Measurements from ENCODE around the gene MFAP2. TPM values are rescaled to one million over a fixed set of nuclear protein-coding genes. Genes with fewer than 3 reads are reported as not detected.
A peak's percentile ranks its signal among the peaks of the same experiment; 100 is the strongest.
"Not testable (repeated sequence)": the region's sequence is repeated elsewhere in the genome, so short reads cannot be mapped to it uniquely, and the experiment has no call there.

The MFAP2 gene
- total and polyA plus RNA-seq, 7 donors, result 0.40 to 4.0 (median 0.67) TPM

- no peak overlapping the region for H3K4me3 ChIP-seq
- intact Hi-C loops (cut with DNase I), result loop anchor here in 1 of 2 donors (5.0 kb wide), 1 partner anchor 70 kb away; no protein-coding TSS in a partner anchor
Measured at GRCh38 chr1:16967095-16967575, 13.3 kb downstream of the MFAP2 start.

GRCh38 chr1:16966282-16966681, 14.1 kb downstream of the MFAP2 start:
- DNase-seq (no peak), ATAC-seq (no peak)
- intact Hi-C loops (cut with DNase I), result loop anchor here in 1 of 2 donors (5.0 kb wide), 1 partner anchor 71 kb away; no protein-coding TSS in a partner anchor
- H3K27ac ChIP-seq, result no peak overlapping the region
- H3K27me3 ChIP-seq (ENCODE audit: insufficient read depth in 3 of 3, low read length in 2 of 3), result no peaks in the 10 kb centered on the region
- H3K4me1 ChIP-seq, result no peaks in the 10 kb centered on the region
- WGBS, 3 donors, result 95 to 97% (median 96%) methylated on average over 22 of the region's 22 CpGs
- H3K4me3 ChIP-seq, result no peak overlapping the region
- no peaks in the 10 kb centered on the region for H3K9me3 ChIP-seq
- H3K36me3 ChIP-seq (ENCODE audit: insufficient read depth in 1 of 2, low read depth in 1 of 2), result peaks cover 0 to 34% of the 10 kb centered on the region in 2 donors
- TF ChIP-seq CTCF (IDR thresholded peaks at IDR 0.05), result no peak

More at GRCh38 chr1:16967095-16967575, 13.3 kb downstream of the MFAP2 start:
- ATAC-seq (no peak), DNase-seq (no peak)
- no peaks in the 10 kb centered on the region for H3K27me3 ChIP-seq (ENCODE audit: insufficient read depth in 3 of 3, low read length in 2 of 3)
- peaks cover 0 to 34% of the 10 kb centered on the region in 2 donors for H3K36me3 ChIP-seq (ENCODE audit: insufficient read depth in 1 of 2, low read depth in 1 of 2)
- H3K9me3 ChIP-seq, result no peaks in the 10 kb centered on the region
- 39 to 57% (median 53%) methylated on average over 7 of the region's 7 CpGs for WGBS, 3 donors
- H3K4me1 ChIP-seq, result no peaks in the 10 kb centered on the region
- no peak for TF ChIP-seq CTCF (IDR thresholded peaks at IDR 0.05)
- no peak overlapping the region for H3K27ac ChIP-seq

GRCh38 chr1:16965486-16966067, 14.8 kb downstream of the MFAP2 start:
- H3K4me3 ChIP-seq, result no peak overlapping the region
- TF ChIP-seq CTCF (IDR thresholded peaks at IDR 0.05), result no peak
- peaks cover 0 to 34% of the 10 kb centered on the region in 2 donors for H3K36me3 ChIP-seq (ENCODE audit: insufficient read depth in 1 of 2, low read depth in 1 of 2)
- H3K4me1 ChIP-seq, result peaks cover under 1% of the 10 kb centered on the region
- DNase-seq, result no peak
- WGBS, 3 donors, result 90 to 94% (median 92%) methylated on average over 13 of the region's 13 CpGs
- ATAC-seq, result no peak
- no peak overlapping the region for H3K27ac ChIP-seq
- no peaks in the 10 kb centered on the region for H3K27me3 ChIP-seq (ENCODE audit: insufficient read depth in 3 of 3, low read length in 2 of 3)
- intact Hi-C loops (cut with DNase I), result loop anchor here in 1 of 2 donors (5.0 kb wide), 1 partner anchor 72 kb away; no protein-coding TSS in a partner anchor
- no peaks in the 10 kb centered on the region for H3K9me3 ChIP-seq

- ATAC-seq; H3K4me3 ChIP-seq; H3K9me3 ChIP-seq; H3K4me1 ChIP-seq; DNase-seq; H3K27ac ChIP-seq; H3K27me3 ChIP-seq (ENCODE audit: insufficient read depth in 3 of 3, low read length in 2 of 3); intact Hi-C loops (cut with DNase I): not testable (repeated sequence)
- H3K36me3 ChIP-seq (ENCODE audit: insufficient read depth in 1 of 2, low read depth in 1 of 2), result peaks cover 0 to 28% of the 10 kb centered on the region in 2 donors
- WGBS, 3 donors, result 94 to 98% (median 98%) methylated on average over 4 of the region's 4 CpGs
Measured at GRCh38 chr1:16964169-16964568, 16.3 kb downstream of the MFAP2 start.

GRCh38 chr1:16961297-16962133, 18.9 kb downstream of the MFAP2 start:
- intact Hi-C loops (cut with DNase I), result no loop called here
- DNase-seq, result no peak
- H3K4me3 ChIP-seq, result peak overlapping the region; percentile 56

More at GRCh38 chr1:16961297-16962133, 18.9 kb downstream of the MFAP2 start:
- Histone ChIP-seq H3K27ac (peak overlapping the region; percentile 30), H3K27me3 (ENCODE audit: insufficient read depth in 3 of 3, low read length in 2 of 3) (no peaks in the 10 kb centered on the region), H3K9me3 (no peaks in the 10 kb centered on the region), H3K4me1 (peaks cover 5% of the 10 kb centered on the region), H3K36me3 (ENCODE audit: insufficient read depth in 1 of 2, low read depth in 1 of 2) (peaks cover 0 to 20% of the 10 kb centered on the region in 2 donors)
- no peak for TF ChIP-seq CTCF (IDR thresholded peaks at IDR 0.05)
- ATAC-seq, result no peak
- WGBS, 3 donors, result 87 to 90% (median 87%) methylated on average over 14 of the region's 14 CpGs
